ENCODE data around the gene DHPS. TPM values are rescaled to one million over a fixed set of nuclear protein-coding genes. Genes with fewer than 3 reads are reported as not detected.

DHPS gene
- total RNA-seq, 2 experiments from 2014 or later: 113 TPM

- no peak for ATAC-seq
- intact Hi-C loops (cut with micrococcal nuclease): no loop called here
- Mint-ChIP-seq H3K27me3 (no peaks in the 10 kb centered on the region), H3K36me3 (ENCODE audit: low read depth) (peaks cover 56% of the 10 kb centered on the region), H3K27ac (no peak overlapping the region), H3K4me1 (ENCODE audit: low read depth) (no peaks in the 10 kb centered on the region), H3K4me3 (no peak overlapping the region), H3K9me3 (no peaks in the 10 kb centered on the region)
- ChIA-PET POLR2A (interaction anchor here (1.5 to 2.2 kb wide), 4 partner anchors 10 to 27 kb away, joined by 3 to 15 read pairs (median 4); partner anchors contain the start of gene FBXW9), CTCF (interaction anchor here (1.1 kb wide), 1 partner anchor 89 kb away, joined by 3 read pairs; no protein-coding TSS in a partner anchor)
- TF ChIP-seq CTCF (IDR thresholded peaks at IDR 0.05): no peak
- DNase-seq: no peak
Observed at GRCh38 chr19:12706332-12706718, 24.6 kb upstream of the DHPS start.

- no peak for TF ChIP-seq CTCF (IDR thresholded peaks at IDR 0.05)
- DNase-seq (no peak), ATAC-seq (no peak)
- ChIA-PET CTCF (interaction anchor here (1.1 kb wide), 1 partner anchor 90 kb away, joined by 3 read pairs; no protein-coding TSS in a partner anchor), POLR2A (interaction anchor here (1.0 to 2.2 kb wide), 5 partner anchors 9 to 26 kb away, joined by 3 to 15 read pairs (median 3); partner anchors contain the start of gene FBXW9)
- H3K4me3 Mint-ChIP-seq: no peak overlapping the region
- H3K36me3 Mint-ChIP-seq (ENCODE audit: low read depth): peaks cover 57% of the 10 kb centered on the region
- H3K4me1 Mint-ChIP-seq (ENCODE audit: low read depth): no peaks in the 10 kb centered on the region
- intact Hi-C loops (cut with micrococcal nuclease): no loop called here
- H3K9me3 Mint-ChIP-seq: no peaks in the 10 kb centered on the region
- H3K27ac Mint-ChIP-seq: no peak overlapping the region
- no peaks in the 10 kb centered on the region for H3K27me3 Mint-ChIP-seq
Observed at GRCh38 chr19:12705654-12706331, 24.1 kb upstream of the DHPS start.

- Mint-ChIP-seq H3K4me3 (no peak overlapping the region), H3K4me1 (ENCODE audit: low read depth) (no peaks in the 10 kb centered on the region), H3K27me3 (no peaks in the 10 kb centered on the region), H3K27ac (no peak overlapping the region), H3K9me3 (no peaks in the 10 kb centered on the region), H3K36me3 (ENCODE audit: low read depth) (peaks cover 55% of the 10 kb centered on the region)
- no peak for TF ChIP-seq CTCF (IDR thresholded peaks at IDR 0.05)
- DNase-seq (no peak), ATAC-seq (no peak)
- CTCF ChIA-PET: no interaction called here
- intact Hi-C loops (cut with micrococcal nuclease): no loop called here
- POLR2A ChIA-PET: interaction anchor here (1.0 to 1.6 kb wide), 2 partner anchors 12 to 19 kb away, joined by 3 to 5 read pairs; no protein-coding TSS in a partner anchor
Observed at GRCh38 chr19:12705169-12705568, 23.5 kb upstream of the DHPS start.

GRCh38 chr19:12703046-12703445 lies 21.4 kb upstream of the DHPS start:
- Mint-ChIP-seq H3K4me1 (ENCODE audit: low read depth) (peaks cover 4% of the 10 kb centered on the region), H3K27ac (peak overlapping the region; percentile 37), H3K9me3 (no peaks in the 10 kb centered on the region), H3K36me3 (ENCODE audit: low read depth) (peaks cover 53% of the 10 kb centered on the region), H3K4me3 (no peak overlapping the region), H3K27me3 (no peaks in the 10 kb centered on the region)
- no peak for TF ChIP-seq CTCF (IDR thresholded peaks at IDR 0.05)
- intact Hi-C loops (cut with micrococcal nuclease): no loop called here
- ATAC-seq: peak; percentile 89
- POLR2A ChIA-PET: interaction anchor here (1.0 to 1.1 kb wide), 2 partner anchors 12 kb away, joined by 3 read pairs; no protein-coding TSS in a partner anchor
- DNase-seq: peak; percentile 69
- CTCF ChIA-PET: interaction anchor here (1.0 to 1.1 kb wide), 2 partner anchors 54 to 145 kb away, joined by 3 to 5 read pairs; no protein-coding TSS in a partner anchor
